Measurements from ENCODE around the gene OR2G2.

- no peak for TF ChIP-seq CTCF (IDR thresholded peaks at IDR 0.05)
- no peak for TF ChIP-seq POLR2A (IDR thresholded peaks at IDR 0.05)
These were observed at the start of gene OR2G2 for GRCh38 chr1:247588060-247588459.
